Epithelial cell of proximal tubule (primary cell): ENCODE data around the gene TGFBR3. TPM values are rescaled to one million over a fixed set of nuclear protein-coding genes. Genes with fewer than 3 reads are reported as not detected.

Experiments
- DNase-seq: peaks from one replicate; pipeline ENCODE4 v3.0.0-alpha.2; 2011; ENCODE audit warnings: low read depth
- H3K4me3 ChIP-seq: 2 replicates; pipeline ENCODE4 v1.5.1; 2011; ENCODE audit warnings: low read depth, mild to moderate bottlenecking, low read length
- total RNA-seq: library from RNA; depleted of rRNA; stranded (reverse); fragments of >200 nt; gene quantifications from 2 replicates; pipeline ENCODE4 v1.2.3, GENCODE V29; 2015
- TF ChIP-seq, protein P1 (sequence below): conservative IDR thresholded peaks from 2 replicates; pipeline ENCODE4 v1.5.1; 2012; ENCODE audit warnings: low read depth, mild to moderate bottlenecking, low read length

The TGFBR3 gene
- total RNA-seq, 1 donor from 2014 or later, result 6.9 TPM

DNA sequence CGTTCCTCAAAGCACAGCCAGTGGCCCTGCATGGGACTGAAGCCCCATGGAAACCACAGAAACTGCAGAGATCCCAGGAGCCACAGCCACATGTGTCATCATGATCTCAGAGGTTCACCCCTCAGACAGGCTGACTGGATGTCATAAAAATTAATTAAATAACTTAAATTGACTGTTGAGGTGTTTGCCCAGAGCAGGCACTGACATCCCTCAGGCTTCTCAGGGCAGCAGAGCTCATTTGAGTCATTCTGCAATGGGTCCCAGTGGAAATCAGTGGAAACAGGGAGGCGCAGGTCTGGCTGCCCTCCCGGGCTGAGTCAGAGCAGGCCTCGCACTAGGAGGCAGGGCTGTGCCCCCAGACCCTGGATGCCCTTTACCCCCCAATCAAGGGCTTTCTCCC is 250.2 kb downstream of the TGFBR3 start:
- no peak overlapping the region for H3K4me3 ChIP-seq
- TF ChIP-seq, protein P1, sequence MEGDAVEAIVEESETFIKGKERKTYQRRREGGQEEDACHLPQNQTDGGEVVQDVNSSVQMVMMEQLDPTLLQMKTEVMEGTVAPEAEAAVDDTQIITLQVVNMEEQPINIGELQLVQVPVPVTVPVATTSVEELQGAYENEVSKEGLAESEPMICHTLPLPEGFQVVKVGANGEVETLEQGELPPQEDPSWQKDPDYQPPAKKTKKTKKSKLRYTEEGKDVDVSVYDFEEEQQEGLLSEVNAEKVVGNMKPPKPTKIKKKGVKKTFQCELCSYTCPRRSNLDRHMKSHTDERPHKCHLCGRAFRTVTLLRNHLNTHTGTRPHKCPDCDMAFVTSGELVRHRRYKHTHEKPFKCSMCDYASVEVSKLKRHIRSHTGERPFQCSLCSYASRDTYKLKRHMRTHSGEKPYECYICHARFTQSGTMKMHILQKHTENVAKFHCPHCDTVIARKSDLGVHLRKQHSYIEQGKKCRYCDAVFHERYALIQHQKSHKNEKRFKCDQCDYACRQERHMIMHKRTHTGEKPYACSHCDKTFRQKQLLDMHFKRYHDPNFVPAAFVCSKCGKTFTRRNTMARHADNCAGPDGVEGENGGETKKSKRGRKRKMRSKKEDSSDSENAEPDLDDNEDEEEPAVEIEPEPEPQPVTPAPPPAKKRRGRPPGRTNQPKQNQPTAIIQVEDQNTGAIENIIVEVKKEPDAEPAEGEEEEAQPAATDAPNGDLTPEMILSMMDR, result no peak
- no peak for DNase-seq

GRCh38 chr1:91633438-91633837 is 252.5 kb downstream of the TGFBR3 start:
- TF ChIP-seq, protein P1, result no peak
- H3K4me3 ChIP-seq, result no peak overlapping the region
- no peak for DNase-seq

DNA sequence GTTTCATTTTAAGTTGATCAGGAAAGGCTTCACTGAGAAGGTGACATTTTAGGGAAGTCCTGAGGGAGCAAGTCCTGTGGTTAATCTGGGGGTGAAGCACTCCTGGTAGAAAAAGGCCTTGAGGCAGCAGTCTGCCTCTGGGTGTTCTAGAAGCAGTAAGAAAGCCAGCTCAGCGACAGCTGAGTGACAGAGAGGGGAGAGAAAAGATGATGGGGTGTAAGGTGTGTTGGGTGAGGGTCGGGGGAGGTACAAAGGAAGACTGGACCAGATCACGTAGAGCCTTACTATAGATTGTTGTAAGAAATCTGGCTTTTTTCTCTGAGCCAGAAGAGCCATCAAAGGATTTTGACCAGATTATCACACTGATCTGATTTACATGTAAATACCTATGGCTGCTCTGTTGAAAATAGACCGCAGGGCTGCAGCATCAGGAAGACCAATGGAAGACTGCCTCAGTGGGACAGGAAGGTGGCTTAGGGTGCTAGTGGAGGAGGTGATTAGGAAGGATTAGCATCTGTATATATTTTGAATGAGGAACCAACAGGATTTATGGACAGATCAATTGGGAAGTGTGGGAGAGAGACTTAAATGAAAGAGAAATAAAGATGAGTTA is 254.1 kb downstream of the TGFBR3 start:
- H3K4me3 ChIP-seq, result no peak overlapping the region
- no peak for DNase-seq
- TF ChIP-seq, protein P1, result no peak

- DNase-seq, result no peak
- H3K4me3 ChIP-seq, result no peak overlapping the region
- TF ChIP-seq, protein P1, result no peak
Observed at GRCh38 chr1:91630803-91631202, 255.1 kb downstream of the TGFBR3 start.

Other genes with a start within 250 kb of the TGFBR3 start
- gene BRDT, start 63.2 kb upstream of the TGFBR3 start, total RNA-seq, result not detected in 2 replicates
- 9.1 and 13.9 TPM in 2 replicates for gene EPHX4, start 143.8 kb upstream of the TGFBR3 start, total RNA-seq
- gene SETSIP, start 189.3 kb upstream of the TGFBR3 start, total RNA-seq, result 0.14 TPM in 1 of 2 replicates, not detected in the other
- gene BTBD8, start 194.2 kb upstream of the TGFBR3 start, total RNA-seq, result 1.8 and 8.7 TPM in 2 replicates